Measurements from ENCODE around the gene RYR2.

The RYR2 gene

GRCh38 chr1:237851210-237851845 lies 809.3 kb downstream of the RYR2 start:
- H3K36me3 ChIP-seq (ENCODE audit: control insufficient read depth, insufficient read depth, low read length) = no peaks in the 10 kb centered on the region
- no peak overlapping the region for H3K27ac ChIP-seq (ENCODE audit: insufficient read depth, low read depth, low read length, poor library complexity, severe bottlenecking)
- H3K27me3 ChIP-seq (ENCODE audit: control insufficient read depth, insufficient read depth, low read length, poor library complexity, severe bottlenecking) = no peaks in the 10 kb centered on the region
- WGBS, 2 experiments = 12 to 16% methylated on average over 4 to 6 of the region's 6 CpGs
- no peak overlapping the region for H3K4me3 ChIP-seq (ENCODE audit: insufficient read depth, low read depth, low read length)
- no peaks in the 10 kb centered on the region for H3K9me3 ChIP-seq (ENCODE audit: control insufficient read depth, low read length)
- H3K4me1 ChIP-seq (ENCODE audit: control insufficient read depth, insufficient read depth, low read length) = no peaks in the 10 kb centered on the region

GRCh38 chr1:237852342-237852741 lies 810.4 kb downstream of the RYR2 start:
- 87 to 100% methylated on average over 2 to 3 of the region's 3 CpGs for WGBS, 2 experiments
- Histone ChIP-seq H3K27me3 (ENCODE audit: control insufficient read depth, insufficient read depth, low read length, poor library complexity, severe bottlenecking) (no peaks in the 10 kb centered on the region), H3K4me1 (ENCODE audit: control insufficient read depth, insufficient read depth, low read length) (no peaks in the 10 kb centered on the region), H3K9me3 (ENCODE audit: control insufficient read depth, low read length) (no peaks in the 10 kb centered on the region), H3K27ac (ENCODE audit: insufficient read depth, low read depth, low read length, poor library complexity, severe bottlenecking) (no peak overlapping the region), H3K36me3 (ENCODE audit: control insufficient read depth, insufficient read depth, low read length) (no peaks in the 10 kb centered on the region), H3K4me3 (ENCODE audit: insufficient read depth, low read depth, low read length) (no peak overlapping the region)

GRCh38 chr1:237857455-237857854 lies 815.5 kb downstream of the RYR2 start:
- Histone ChIP-seq H3K36me3 (ENCODE audit: control insufficient read depth, insufficient read depth, low read length) (no peaks in the 10 kb centered on the region), H3K4me1 (ENCODE audit: control insufficient read depth, insufficient read depth, low read length) (no peaks in the 10 kb centered on the region), H3K27ac (ENCODE audit: insufficient read depth, low read depth, low read length, poor library complexity, severe bottlenecking) (no peak overlapping the region), H3K9me3 (ENCODE audit: control insufficient read depth, low read length) (no peaks in the 10 kb centered on the region), H3K4me3 (ENCODE audit: insufficient read depth, low read depth, low read length) (no peak overlapping the region), H3K27me3 (ENCODE audit: control insufficient read depth, insufficient read depth, low read length, poor library complexity, severe bottlenecking) (no peaks in the 10 kb centered on the region)
- WGBS, 2 experiments = 90 to 93% methylated on average over 7 of the region's 7 CpGs

GRCh38 chr1:237858992-237859391 lies 817.0 kb downstream of the RYR2 start:
- no peaks in the 10 kb centered on the region for H3K9me3 ChIP-seq (ENCODE audit: control insufficient read depth, low read length)
- H3K4me3 ChIP-seq (ENCODE audit: insufficient read depth, low read depth, low read length) = no peak overlapping the region
- no peaks in the 10 kb centered on the region for H3K4me1 ChIP-seq (ENCODE audit: control insufficient read depth, insufficient read depth, low read length)
- H3K27ac ChIP-seq (ENCODE audit: insufficient read depth, low read depth, low read length, poor library complexity, severe bottlenecking) = no peak overlapping the region
- 91 to 95% methylated on average over 4 of the region's 4 CpGs for WGBS, 2 experiments
- no peaks in the 10 kb centered on the region for H3K36me3 ChIP-seq (ENCODE audit: control insufficient read depth, insufficient read depth, low read length)
- H3K27me3 ChIP-seq (ENCODE audit: control insufficient read depth, insufficient read depth, low read length, poor library complexity, severe bottlenecking) = no peaks in the 10 kb centered on the region

- Histone ChIP-seq H3K9me3 (ENCODE audit: control insufficient read depth, low read length) (no peaks in the 10 kb centered on the region), H3K27ac (ENCODE audit: insufficient read depth, low read depth, low read length, poor library complexity, severe bottlenecking) (no peak overlapping the region), H3K36me3 (ENCODE audit: control insufficient read depth, insufficient read depth, low read length) (no peaks in the 10 kb centered on the region), H3K4me1 (ENCODE audit: control insufficient read depth, insufficient read depth, low read length) (no peaks in the 10 kb centered on the region), H3K4me3 (ENCODE audit: insufficient read depth, low read depth, low read length) (no peak overlapping the region), H3K27me3 (ENCODE audit: control insufficient read depth, insufficient read depth, low read length, poor library complexity, severe bottlenecking) (no peaks in the 10 kb centered on the region)
- 86 to 88% methylated on average over 7 to 8 of the region's 8 CpGs for WGBS, 2 experiments
Measured at GRCh38 chr1:237861944-237862343, 820.0 kb downstream of the RYR2 start.

GRCh38 chr1:237863234-237863633 lies 821.2 kb downstream of the RYR2 start:
- 86 to 93% methylated on average over 2 of the region's 2 CpGs for WGBS, 2 experiments
- Histone ChIP-seq H3K27ac (ENCODE audit: insufficient read depth, low read depth, low read length, poor library complexity, severe bottlenecking) (no peak overlapping the region), H3K4me3 (ENCODE audit: insufficient read depth, low read depth, low read length) (no peak overlapping the region), H3K9me3 (ENCODE audit: control insufficient read depth, low read length) (no peaks in the 10 kb centered on the region), H3K4me1 (ENCODE audit: control insufficient read depth, insufficient read depth, low read length) (peaks cover 4% of the 10 kb centered on the region), H3K27me3 (ENCODE audit: control insufficient read depth, insufficient read depth, low read length, poor library complexity, severe bottlenecking) (no peaks in the 10 kb centered on the region), H3K36me3 (ENCODE audit: control insufficient read depth, insufficient read depth, low read length) (no peaks in the 10 kb centered on the region)

GRCh38 chr1:237864338-237865244 lies 822.6 kb downstream of the RYR2 start:
- H3K9me3 ChIP-seq (ENCODE audit: control insufficient read depth, low read length) = no peaks in the 10 kb centered on the region
- 31 to 33% methylated on average over 25 of the region's 25 CpGs for WGBS, 2 experiments
- no peaks in the 10 kb centered on the region for H3K27me3 ChIP-seq (ENCODE audit: control insufficient read depth, insufficient read depth, low read length, poor library complexity, severe bottlenecking)
- H3K36me3 ChIP-seq (ENCODE audit: control insufficient read depth, insufficient read depth, low read length) = no peaks in the 10 kb centered on the region
- H3K4me3 ChIP-seq (ENCODE audit: insufficient read depth, low read depth, low read length) = no peak overlapping the region
- no peak overlapping the region for H3K27ac ChIP-seq (ENCODE audit: insufficient read depth, low read depth, low read length, poor library complexity, severe bottlenecking)
- peaks cover 4% of the 10 kb centered on the region for H3K4me1 ChIP-seq (ENCODE audit: control insufficient read depth, insufficient read depth, low read length)

- Histone ChIP-seq H3K27me3 (ENCODE audit: control insufficient read depth, insufficient read depth, low read length, poor library complexity, severe bottlenecking) (no peaks in the 10 kb centered on the region), H3K4me1 (ENCODE audit: control insufficient read depth, insufficient read depth, low read length) (peaks cover 4% of the 10 kb centered on the region), H3K9me3 (ENCODE audit: control insufficient read depth, low read length) (no peaks in the 10 kb centered on the region), H3K4me3 (ENCODE audit: insufficient read depth, low read depth, low read length) (no peak overlapping the region), H3K36me3 (ENCODE audit: control insufficient read depth, insufficient read depth, low read length) (no peaks in the 10 kb centered on the region), H3K27ac (ENCODE audit: insufficient read depth, low read depth, low read length, poor library complexity, severe bottlenecking) (no peak overlapping the region)
- 11 to 28% methylated on average over 1 of the region's 1 CpG for WGBS, 2 experiments
Measured at GRCh38 chr1:237867380-237867888, 825.5 kb downstream of the RYR2 start.

GRCh38 chr1:237868817-237869600 lies 827.0 kb downstream of the RYR2 start:
- WGBS, 2 experiments = 90 to 97% methylated on average over 4 of the region's 4 CpGs

More at GRCh38 chr1:237868817-237869600, 827.0 kb downstream of the RYR2 start:
- H3K27ac ChIP-seq (ENCODE audit: insufficient read depth, low read depth, low read length, poor library complexity, severe bottlenecking) = no peak overlapping the region
- no peaks in the 10 kb centered on the region for H3K27me3 ChIP-seq (ENCODE audit: control insufficient read depth, insufficient read depth, low read length, poor library complexity, severe bottlenecking)
- H3K4me1 ChIP-seq (ENCODE audit: control insufficient read depth, insufficient read depth, low read length) = peaks cover 4% of the 10 kb centered on the region
- no peaks in the 10 kb centered on the region for H3K9me3 ChIP-seq (ENCODE audit: control insufficient read depth, low read length)
- no peak overlapping the region for H3K4me3 ChIP-seq (ENCODE audit: insufficient read depth, low read depth, low read length)
- H3K36me3 ChIP-seq (ENCODE audit: control insufficient read depth, insufficient read depth, low read length) = no peaks in the 10 kb centered on the region
